K562 (cell line): Measurements from ENCODE around the gene SLC25A40. TPM values are rescaled to one million over a fixed set of nuclear protein-coding genes. Genes with fewer than 3 reads are reported as not detected.
"Not testable (repeated sequence)": the region's sequence is repeated elsewhere in the genome, so short reads cannot be mapped to it uniquely, and the experiment has no call there.

Experiments used
- ATAC-seq: fragments of 200-7000 bp; cut with Tn5 transposase; 3 replicates; pipeline ENCODE4 v1.9.1; 2020; ENCODE audit warnings: moderate library complexity
- BruUV-seq: library from RNA; stranded (reverse); fragments of 400-500 nt; replicated peaks from 2 replicates; lab custom pipeline; 2021; lab: Mats Ljungman, UMichigan
- CTCF ChIA-PET: fragments of 300-600 bp; formaldehyde crosslinking; extraction: SDS; loops from one replicate; lab custom pipeline; 2021; ENCODE audit warnings: low intra/inter-chr PET ratio; lab: Yijun Ruan, JAX
- POLR2A ChIA-PET: fragments of 300-600, 350-650 bp; sonication (Branson Sonifier 250); formaldehyde crosslinking; extraction: SDS; loops from one replicate; lab custom pipeline; 2021; ENCODE audit warnings: antibody characterized with exemption, inconsistent platforms; lab: Yijun Ruan, JAX
- DNase-seq, 4 experiments: peaks; one replicate each; pipeline versions ENCODE4 v3.0.0 to v3.0.0-alpha.2; 2011 to 2018; ENCODE audit warnings: low spot score in 3 of 4, mixed read lengths in 3 of 4; ENCODE audit errors: extremely low read depth in 1 of 4
- FAIRE-seq: peaks from 2 replicates; lab custom pipeline; 2011; peaks lifted over from hg19 to GRCh38; lab: Jason Lieb, UNC
- H2AFZ ChIP-seq: 2 replicates; pipeline ENCODE4 v1.6.0; 2011; ENCODE audit warnings: low read depth, low read length, control low read depth, inconsistent platforms
- H3K27ac ChIP-seq: fragments of 200-600 bp; 3 replicates; pipeline ENCODE4 v1.8.0; 2011; ENCODE audit warnings: low read depth, mild to moderate bottlenecking, control low read depth, inconsistent platforms, low read length, moderate library complexity, mixed read lengths; ENCODE audit errors: extremely low read depth
- H3K27me3 ChIP-seq, 2 experiments: fragments of 300-600 bp in 1 of 2; 2 replicates in 1 of 2; 3 replicates in 1 of 2; pipeline versions ENCODE4 v1.6.0 to v1.8.0; 2011; ENCODE audit warnings: inconsistent platforms in 2 of 2, low read length in 2 of 2, mild to moderate bottlenecking in 1 of 2, mixed read lengths in 1 of 2, moderate library complexity in 1 of 2; ENCODE audit not compliant: control insufficient read depth in 2 of 2, insufficient read depth in 2 of 2
- H3K36me3 ChIP-seq: fragments of 300-600 bp; 3 replicates; pipeline ENCODE4 v1.8.0; 2011; ENCODE audit warnings: mild to moderate bottlenecking, low read length, inconsistent platforms; ENCODE audit not compliant: control insufficient read depth, insufficient read depth
- H3K4me1 ChIP-seq, 2 experiments: fragments of 200-600 bp in 1 of 2; replicated peaks in 1 of 2; 2 replicates in 1 of 2; 3 replicates in 1 of 2; pipeline versions ENCODE4 v1.5.1 to v1.8.0; 2011; ENCODE audit warnings: inconsistent platforms in 2 of 2, low read length in 2 of 2, mild to moderate bottlenecking in 1 of 2, mixed read lengths in 1 of 2, moderate library complexity in 1 of 2; ENCODE audit not compliant: control insufficient read depth in 2 of 2, insufficient read depth in 2 of 2
- H3K4me2 ChIP-seq: 2 replicates; pipeline ENCODE4 v1.6.1; 2011; ENCODE audit warnings: low read length, control low read depth, inconsistent platforms, mixed read lengths; ENCODE audit not compliant: insufficient read depth
- H3K4me3 ChIP-seq: fragments of 200-600 bp; sonication (generic), shearing (Covaris generic); 2 replicates; pipeline ENCODE4 v1.5.1; 2016; ENCODE audit warnings: control low read depth, inconsistent platforms
- H3K79me2 ChIP-seq: fragments of 200-600 bp; 3 replicates; pipeline ENCODE4 v1.8.0; 2011; ENCODE audit warnings: low read length, inconsistent platforms; ENCODE audit not compliant: control insufficient read depth, insufficient read depth
- H3K9ac ChIP-seq, 2 experiments: 2 replicates each; pipeline versions ENCODE4 v1.6.0 to v1.6.1; 2011; ENCODE audit warnings: low read depth in 2 of 2, low read length in 2 of 2, control low read depth in 1 of 2, inconsistent platforms in 1 of 2, mild to moderate bottlenecking in 1 of 2, mixed read lengths in 1 of 2; ENCODE audit not compliant: insufficient read depth in 1 of 2
- H3K9me1 ChIP-seq: one replicate; pipeline ENCODE4 v1.6.0; 2011; ENCODE audit warnings: inconsistent platforms, mild to moderate bottlenecking, low read length, moderate library complexity; ENCODE audit not compliant: control insufficient read depth, insufficient read depth
- H3K9me3 ChIP-seq: replicated peaks from 2 replicates; pipeline ENCODE4 v1.5.1; 2011; ENCODE audit warnings: low read depth, low read length, inconsistent platforms; ENCODE audit not compliant: control insufficient read depth, insufficient read depth
- H4K20me1 ChIP-seq: replicated peaks from 2 replicates; pipeline ENCODE4 v1.6.1; 2011; ENCODE audit warnings: low read length, inconsistent platforms, mixed read lengths; ENCODE audit not compliant: control insufficient read depth, insufficient read depth
- CTCF ChIP-seq, 3 experiments: IDR thresholded peaks in 2 of 3; conservative IDR thresholded peaks in 1 of 3; 2 replicates each; pipeline ENCODE4 v1.5.1; 2011 to 2012; ENCODE audit warnings: low read length in 3 of 3, mild to moderate bottlenecking in 3 of 3, control low read depth in 2 of 3, improper control_type of control experiment in 1 of 3, inconsistent platforms in 1 of 3, low read depth in 1 of 3, mixed read lengths in 1 of 3, moderate library complexity in 1 of 3; ENCODE audit not compliant: insufficient read depth in 2 of 3
- E2F8 ChIP-seq: fragments of 450-650 bp; IDR thresholded peaks from 2 replicates; pipeline ENCODE4 v1.7.1; 2018; ENCODE audit warnings: mild to moderate bottlenecking, low read depth; ENCODE audit not compliant: partially characterized antibody
- POLR2A ChIP-seq: fragments of 450-650 bp; conservative IDR thresholded peaks from 2 replicates; pipeline ENCODE4 v1.6.1; 2016
- POLR2AphosphoS5 ChIP-seq: IDR thresholded peaks from 2 replicates; pipeline ENCODE4 v1.6.1; 2011; ENCODE audit warnings: mild to moderate bottlenecking, low read depth, low read length, moderate library complexity; ENCODE audit not compliant: control insufficient read depth, insufficient read depth
- POLR2B ChIP-seq: fragments of 450-650 bp; IDR thresholded peaks from 2 replicates; pipeline ENCODE4 v1.6.1; 2018; ENCODE audit warnings: low read depth; ENCODE audit not compliant: partially characterized antibody
- SUPT5H ChIP-seq: fragments of 450-650 bp; IDR thresholded peaks from 2 replicates; pipeline ENCODE4 v1.6.1; 2016
- THRB ChIP-seq: fragments of 450-650 bp; formaldehyde crosslinking; conservative IDR thresholded peaks from 2 replicates; pipeline ENCODE4 v1.4.0; 2022; ENCODE audit warnings: mild to moderate bottlenecking, missing genetic modification characterization
- ZBTB33 ChIP-seq: sonication (generic); formaldehyde crosslinking; IDR thresholded peaks from 2 replicates; pipeline ENCODE4 v1.8.1; 2023; ENCODE audit warnings: mild to moderate bottlenecking, missing genetic modification reagents
- WGBS: fragments of 100-300 bp; shearing (Covaris generic); methylation state at CpG from one replicate; pipeline ENCODE4 v1.1.6; 2016; ENCODE audit warnings: low coverage, mixed read lengths; ENCODE audit not compliant: insufficient coverage; ENCODE audit errors: missing lambda C conversion rate; 5-methylcytosine and 5-hydroxymethylcytosine counted together
- in situ Hi-C: fragments of 300-500 bp; cut with MboI; formaldehyde crosslinking; loops from 4 replicates; pipeline ENCODE4 v1.15.0; 2018; ENCODE audit warnings: inconsistent platforms, mixed read lengths
- intact Hi-C: fragments of 100-400 bp; cut with micrococcal nuclease; formaldehyde crosslinking; loops from 2 replicates; pipeline ENCODE4 v1.14.2; 2022
- polyA plus RNA-seq, 8 experiments: library from polyadenylated mRNA; depleted of rRNA in 4 of 8; stranded (reverse) in 5 of 8; unstranded in 3 of 8; fragments of >200 nt; fragmentation: Nextera tagmentation in 2 of 8; fragmentation: Illumina TruSeq in 1 of 8; extraction: Ambion mirVana in 2 of 8; extraction: Trizol in 1 of 8; gene quantifications; 2 replicates each; pipeline versions ENCODE4 v1.2.1 to v1.2.3, GENCODE V29; 2011 to 2014; ENCODE audit warnings: inconsistent platforms in 1 of 8, missing spikeins in 1 of 8
- total RNA-seq, 7 experiments: library from RNA; depleted of rRNA in 6 of 7; stranded (reverse); fragments of >200 nt in 6 of 7; fragmentation: Illumina TruSeq in 2 of 7; extraction: Trizol in 2 of 7; gene quantifications; 2 replicates each; pipeline versions ENCODE4 v1.2.1 to v1.2.3, GENCODE V29; 2011 to 2021; ENCODE audit warnings: low replicate concordance in 1 of 7

The SLC25A40 gene
- total and polyA plus RNA-seq, 9 of the 15 experiments (the other 6 are each of a cell fraction or from before 2014, with no cell fraction given), result 6.7 to 44.0 (median 26.5) TPM

GRCh38 chr7:87908814-87909213, 32.7 kb upstream of the SLC25A40 start:
- H3K9me3 ChIP-seq, H3K4me1 ChIP-seq, H3K27ac ChIP-seq, H3K4me2 ChIP-seq, H3K79me2 ChIP-seq, H2AFZ ChIP-seq, H3K27me3 ChIP-seq, H3K9me1 ChIP-seq, BruUV-seq, intact Hi-C loops, DNase-seq, in situ Hi-C loops, POLR2A ChIA-PET, H3K4me3 ChIP-seq, H3K9ac ChIP-seq, H4K20me1 ChIP-seq, FAIRE-seq: not testable (repeated sequence)
- peaks cover 43% of the 10 kb centered on the region for H3K36me3 ChIP-seq
- peak; percentile 51; the same call in 1 of the 2 replicates for TF ChIP-seq ZBTB33
- TF ChIP-seq POLR2AphosphoS5, result peak; percentile 62; the same call in 1 of the 2 replicates
- TF ChIP-seq POLR2B, result peak; percentile 61
- TF ChIP-seq SUPT5H, result peak; percentile 75
- 0 out of 2 replicates have a peak, but pooled peaks have one; percentile 25 for TF ChIP-seq THRB
- peak; percentile 30 for TF ChIP-seq E2F8
- TF ChIP-seq POLR2A, result peak; percentile 74
- 0 out of 6 replicates have a peak, but pooled peaks of 1 of the 3 experiments have one; percentile 2 for TF ChIP-seq CTCF (IDR thresholded peaks at IDR 0.05 in 2 of 3, conservative IDR thresholded peaks at IDR 0.05 in 1 of 3; ENCODE audit: insufficient read depth in 2 of 3, low read depth in 1 of 3, low read length in 3 of 3)
- ATAC-seq, result peak; percentile 73
- WGBS, result 89% methylated on average over 4 of the region's 4 CpGs
- CTCF ChIA-PET, result interaction anchor here (0.7 kb wide), 1 partner anchor 254 kb away, joined by 3 read pairs; no protein-coding TSS in a partner anchor
